Hepatocyte (in vitro differentiated cells): Measurements from ENCODE around the gene MISP3. TPM values are rescaled to one million over a fixed set of nuclear protein-coding genes. Genes with fewer than 3 reads are reported as not detected.

Experiments used
- DNase-seq: peaks from one replicate; pipeline ENCODE4 v3.0.0-alpha.2; 2016; ENCODE audit warnings: low spot score
- H2AFZ ChIP-seq: fragments of 200-600 bp; sonication (generic); 2 replicates; pipeline ENCODE4 v1.6.0; 2016; ENCODE audit warnings: antibody characterized with exemption, mild to moderate bottlenecking
- H3K27ac ChIP-seq: fragments of 200-600 bp; sonication (generic); 2 replicates; pipeline ENCODE4 v1.5.1; 2016; ENCODE audit warnings: mild to moderate bottlenecking
- H3K27me3 ChIP-seq: fragments of 200-600 bp; sonication (generic); 2 replicates; pipeline ENCODE4 v1.6.1; 2016
- H3K36me3 ChIP-seq: fragments of 200-600 bp; sonication (generic); replicated peaks from 2 replicates; pipeline ENCODE4 v1.5.1; 2016; ENCODE audit warnings: low read depth; ENCODE audit not compliant: insufficient read depth
- H3K4me1 ChIP-seq: fragments of 200-600 bp; sonication (generic); 2 replicates; pipeline ENCODE4 v1.5.1; 2016; ENCODE audit warnings: mild to moderate bottlenecking, moderate library complexity; ENCODE audit not compliant: insufficient read depth
- H3K4me2 ChIP-seq: fragments of 200-600 bp; sonication (generic); 2 replicates; pipeline ENCODE4 v1.6.0; 2016
- H3K4me3 ChIP-seq: fragments of 200-600 bp; sonication (generic); 2 replicates; pipeline ENCODE4 v1.5.1; 2016; ENCODE audit warnings: mild to moderate bottlenecking
- H3K79me2 ChIP-seq: fragments of 200-600 bp; sonication (generic); 2 replicates; pipeline ENCODE4 v1.6.0; 2017; ENCODE audit warnings: mild to moderate bottlenecking
- H3K9me2 ChIP-seq: fragments of 200-600 bp; sonication (generic); replicated peaks from 2 replicates; pipeline ENCODE4 v1.6.0; 2017; ENCODE audit warnings: mild to moderate bottlenecking; ENCODE audit not compliant: insufficient read depth
- H3K9me3 ChIP-seq: fragments of 200-600 bp; sonication (generic); 2 replicates; pipeline ENCODE4 v1.5.1; 2016; ENCODE audit warnings: low read depth, mild to moderate bottlenecking
- H4K20me1 ChIP-seq: fragments of 200-600 bp; sonication (generic); 2 replicates; pipeline ENCODE4 v1.6.0; 2016; ENCODE audit warnings: mild to moderate bottlenecking; ENCODE audit not compliant: insufficient read depth, poor library complexity, severe bottlenecking
- CTCF ChIP-seq: fragments of 200-600 bp; sonication (generic); IDR thresholded peaks from 2 replicates; pipeline ENCODE4 v1.5.1; 2016; ENCODE audit warnings: antibody characterized with exemption, mild to moderate bottlenecking; ENCODE audit not compliant: poor library complexity
- EZH2 ChIP-seq: fragments of 200-600 bp; sonication (generic); IDR thresholded peaks from 2 replicates; pipeline ENCODE4 v1.6.1; 2016; ENCODE audit warnings: antibody characterized with exemption, mild to moderate bottlenecking, borderline replicate concordance
- EZH2phosphoT487 ChIP-seq: fragments of 200-600 bp; sonication (generic); IDR thresholded peaks from one replicate; pipeline ENCODE4 v1.6.1; 2018; ENCODE audit warnings: antibody characterized with exemption, mild to moderate bottlenecking, low read depth, moderate library complexity; ENCODE audit not compliant: unreplicated experiment, severe bottlenecking
- WGBS: methylation state at CpG from one replicate; pipeline ENCODE4 v1.1.6; 2016; ENCODE audit warnings: low lambda C conversion rate; ENCODE audit errors: missing lambda C conversion rate; 5-methylcytosine and 5-hydroxymethylcytosine counted together
- polyA plus RNA-seq: library from polyadenylated mRNA; unstranded; fragments of >200 nt; fragmentation: Nextera tagmentation; extraction: Ambion mirVana; gene quantifications from 2 replicates; pipeline ENCODE4 v1.2.1, GENCODE V29; 2016
- total RNA-seq: library from RNA; depleted of rRNA; stranded (reverse); fragments of >200 nt; gene quantifications from 2 replicates; pipeline ENCODE4 v1.2.3, GENCODE V29; 2014

The MISP3 gene
- total and polyA plus RNA-seq, 2 experiments from 2014 or later, result 4.9 to 13.1 TPM

GRCh38 chr19:14113762-14114414, 41.3 kb downstream of the MISP3 start:
- H3K9me2 ChIP-seq, result no peaks in the 10 kb centered on the region
- peaks cover 16% of the 10 kb centered on the region for H3K4me1 ChIP-seq
- H3K4me2 ChIP-seq, result no peak overlapping the region
- no peaks in the 10 kb centered on the region for H3K27me3 ChIP-seq
- H3K27ac ChIP-seq, result no peak overlapping the region
- WGBS, result 96% methylated on average over 18 of the region's 18 CpGs
- no peaks in the 10 kb centered on the region for H3K9me3 ChIP-seq
- peak; percentile 6 for DNase-seq
- no peaks in the 10 kb centered on the region for H3K36me3 ChIP-seq
- no peak overlapping the region for H3K4me3 ChIP-seq
- peaks cover 60% of the 10 kb centered on the region for H3K79me2 ChIP-seq
- H2AFZ ChIP-seq, result no peak overlapping the region
- H4K20me1 ChIP-seq, result peaks cover 5% of the 10 kb centered on the region
- TF ChIP-seq CTCF (peak; percentile 7), EZH2 (no peak)

GRCh38 chr19:14114439-14114838, 41.9 kb downstream of the MISP3 start:
- no peak overlapping the region for H3K27ac ChIP-seq

GRCh38 chr19:14114854-14115253, 42.3 kb downstream of the MISP3 start:
- Histone ChIP-seq H3K4me2 (no peak overlapping the region), H3K9me2 (no peaks in the 10 kb centered on the region), H3K27me3 (no peaks in the 10 kb centered on the region), H3K4me3 (no peak overlapping the region), H2AFZ (no peak overlapping the region), H4K20me1 (peaks cover 5% of the 10 kb centered on the region), H3K27ac (no peak overlapping the region), H3K4me1 (peaks cover 22% of the 10 kb centered on the region), H3K36me3 (no peaks in the 10 kb centered on the region), H3K9me3 (no peaks in the 10 kb centered on the region), H3K79me2 (peaks cover 55% of the 10 kb centered on the region)
- DNase-seq, result no peak
- TF ChIP-seq CTCF (peak; percentile 37), EZH2phosphoT487 (no peak)
- WGBS, result 62% methylated on average over 9 of the region's 9 CpGs

More at GRCh38 chr19:14114439-14114838, 41.9 kb downstream of the MISP3 start:
- Histone ChIP-seq H3K36me3 (no peaks in the 10 kb centered on the region), H3K27me3 (no peaks in the 10 kb centered on the region), H2AFZ (no peak overlapping the region), H3K79me2 (peaks cover 55% of the 10 kb centered on the region), H3K9me3 (no peaks in the 10 kb centered on the region), H3K9me2 (no peaks in the 10 kb centered on the region), H4K20me1 (peaks cover 5% of the 10 kb centered on the region), H3K4me2 (no peak overlapping the region), H3K4me3 (no peak overlapping the region), H3K4me1 (peaks cover 22% of the 10 kb centered on the region)
- no peak for DNase-seq
- TF ChIP-seq EZH2, result no peak
- 97% methylated on average over 7 of the region's 7 CpGs for WGBS

- Histone ChIP-seq H2AFZ (no peak overlapping the region), H3K27me3 (no peaks in the 10 kb centered on the region), H3K9me2 (no peaks in the 10 kb centered on the region), H3K9me3 (no peaks in the 10 kb centered on the region), H3K36me3 (no peaks in the 10 kb centered on the region), H3K27ac (no peak overlapping the region), H4K20me1 (peaks cover 5% of the 10 kb centered on the region), H3K4me2 (peak overlapping the region; percentile 98), H3K79me2 (peaks cover 52% of the 10 kb centered on the region), H3K4me3 (no peak overlapping the region), H3K4me1 (peaks cover 22% of the 10 kb centered on the region)
- TF ChIP-seq EZH2 (no peak), CTCF (no peak), EZH2phosphoT487 (no peak)
- 83% methylated on average over 5 of the region's 5 CpGs for WGBS
- no peak for DNase-seq
Observed at GRCh38 chr19:14115756-14116155, 43.2 kb downstream of the MISP3 start.
